Activated naive CD8-positive, alpha-beta T cell (primary cell): ENCODE results near the gene NKIRAS1.
"Not testable (repeated sequence)": the region's sequence is repeated elsewhere in the genome, so short reads cannot be mapped to it uniquely, and the experiment has no call there.

Experiments used
- H3K27ac Mint-ChIP-seq: one replicate; pipeline ENCODE4 v1.8.0; 2021; ENCODE audit warnings: mixed read lengths
- H3K27me3 Mint-ChIP-seq: one replicate; pipeline ENCODE4 v1.8.0; 2021; ENCODE audit warnings: mixed read lengths
- H3K36me3 Mint-ChIP-seq: one replicate; pipeline ENCODE4 v1.8.0; 2021; ENCODE audit warnings: mixed read lengths
- H3K4me1 Mint-ChIP-seq: one replicate; pipeline ENCODE4 v1.8.0; 2021; ENCODE audit warnings: low read depth, mixed read lengths
- H3K4me3 Mint-ChIP-seq: one replicate; pipeline ENCODE4 v1.8.0; 2021; ENCODE audit warnings: mild to moderate bottlenecking, mixed read lengths
- H3K9me3 Mint-ChIP-seq: one replicate; pipeline ENCODE4 v1.8.0; 2021; ENCODE audit warnings: low read depth, mixed read lengths

NKIRAS1 gene

DNA sequence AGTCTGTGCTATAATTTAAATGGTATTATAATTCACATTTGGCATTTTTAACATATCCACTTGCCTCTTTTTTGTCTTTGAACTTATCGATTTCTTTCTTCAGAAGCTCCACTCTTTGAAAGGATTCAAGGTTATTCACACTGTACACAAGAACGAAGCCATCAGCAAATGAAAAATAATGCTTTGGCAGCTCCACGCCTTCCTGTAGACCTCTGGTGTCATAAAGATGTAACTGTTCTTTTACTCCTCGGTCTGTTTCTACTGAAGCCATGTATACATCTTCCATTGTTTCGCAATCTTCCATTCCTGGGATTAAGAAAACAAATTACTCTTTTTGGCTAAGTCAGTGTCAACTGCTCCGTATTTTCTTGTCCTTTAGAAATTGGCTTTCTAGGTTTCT, 16.0 kb downstream of the NKIRAS1 start:
- H3K9me3 Mint-ChIP-seq, result no peaks in the 10 kb centered on the region

DNA sequence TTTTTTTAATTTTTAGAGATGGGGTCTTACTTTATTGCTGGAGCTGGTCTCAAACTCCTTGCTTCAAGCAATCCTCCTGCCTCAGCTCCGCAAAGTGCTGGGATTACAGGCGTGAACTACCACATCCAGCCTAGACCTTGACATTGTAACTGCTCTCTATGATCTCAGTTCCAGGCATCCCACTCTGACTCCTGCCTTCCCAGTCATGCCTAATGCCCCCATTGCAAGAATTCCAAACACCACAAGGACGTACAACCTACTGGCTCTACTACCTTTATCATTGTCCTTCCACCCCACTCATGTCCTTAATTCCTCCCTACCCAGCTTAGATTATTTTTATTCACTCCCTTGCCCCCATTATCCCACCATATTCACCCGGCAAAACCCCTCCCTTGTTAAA, 21.6 kb downstream of the NKIRAS1 start:
- H3K9me3 Mint-ChIP-seq, result no peaks in the 10 kb centered on the region
- no peak overlapping the region for H3K4me3 Mint-ChIP-seq
- H3K4me1 Mint-ChIP-seq, result no peaks in the 10 kb centered on the region
- H3K27me3 Mint-ChIP-seq, result no peaks in the 10 kb centered on the region
- no peak overlapping the region for H3K27ac Mint-ChIP-seq
- peaks cover 15% of the 10 kb centered on the region for H3K36me3 Mint-ChIP-seq

More for the DNA sequence above, 16.0 kb downstream of the NKIRAS1 start:
- H3K4me1 Mint-ChIP-seq, result no peaks in the 10 kb centered on the region
- no peak overlapping the region for H3K27ac Mint-ChIP-seq
- H3K36me3 Mint-ChIP-seq, result peaks cover 31% of the 10 kb centered on the region
- H3K4me3 Mint-ChIP-seq, result no peak overlapping the region
- no peaks in the 10 kb centered on the region for H3K27me3 Mint-ChIP-seq

- Mint-ChIP-seq H3K4me1 (no peaks in the 10 kb centered on the region), H3K4me3 (no peak overlapping the region), H3K27me3 (no peaks in the 10 kb centered on the region), H3K9me3 (no peaks in the 10 kb centered on the region), H3K36me3 (peaks cover 12% of the 10 kb centered on the region), H3K27ac (no peak overlapping the region)
These were observed 22.3 kb downstream of the NKIRAS1 start for GRCh38 chr3:23894254-23895061.

- Mint-ChIP-seq H3K4me1 (no peaks in the 10 kb centered on the region), H3K9me3 (no peaks in the 10 kb centered on the region), H3K27ac (no peak overlapping the region), H3K36me3 (peaks cover 2% of the 10 kb centered on the region), H3K4me3 (no peak overlapping the region), H3K27me3 (no peaks in the 10 kb centered on the region)
These were observed 26.8 kb downstream of the NKIRAS1 start for GRCh38 chr3:23889950-23890349.

GRCh38 chr3:23889386-23889785, 27.4 kb downstream of the NKIRAS1 start:
- no peaks in the 10 kb centered on the region for H3K27me3 Mint-ChIP-seq
- H3K4me3 Mint-ChIP-seq, result no peak overlapping the region
- H3K27ac Mint-ChIP-seq, result peak overlapping the region; percentile 58
- H3K4me1 Mint-ChIP-seq, result no peaks in the 10 kb centered on the region
- H3K36me3 Mint-ChIP-seq, result peaks cover 2% of the 10 kb centered on the region
- no peaks in the 10 kb centered on the region for H3K9me3 Mint-ChIP-seq

- Mint-ChIP-seq H3K36me3 (peaks cover 2% of the 10 kb centered on the region), H3K27ac (no peak overlapping the region), H3K4me1 (no peaks in the 10 kb centered on the region), H3K27me3 (no peaks in the 10 kb centered on the region), H3K9me3 (no peaks in the 10 kb centered on the region), H3K4me3 (no peak overlapping the region)
These were observed 28.1 kb downstream of the NKIRAS1 start for GRCh38 chr3:23888617-23889228.

GRCh38 chr3:23886311-23886710, 30.5 kb downstream of the NKIRAS1 start:
- no peaks in the 10 kb centered on the region for H3K9me3 Mint-ChIP-seq
- H3K27ac Mint-ChIP-seq, result peak overlapping the region; percentile 81
- peaks cover 8% of the 10 kb centered on the region for H3K4me1 Mint-ChIP-seq
- no peak overlapping the region for H3K4me3 Mint-ChIP-seq
- no peaks in the 10 kb centered on the region for H3K27me3 Mint-ChIP-seq
- H3K36me3 Mint-ChIP-seq, result peaks cover 3% of the 10 kb centered on the region

DNA sequence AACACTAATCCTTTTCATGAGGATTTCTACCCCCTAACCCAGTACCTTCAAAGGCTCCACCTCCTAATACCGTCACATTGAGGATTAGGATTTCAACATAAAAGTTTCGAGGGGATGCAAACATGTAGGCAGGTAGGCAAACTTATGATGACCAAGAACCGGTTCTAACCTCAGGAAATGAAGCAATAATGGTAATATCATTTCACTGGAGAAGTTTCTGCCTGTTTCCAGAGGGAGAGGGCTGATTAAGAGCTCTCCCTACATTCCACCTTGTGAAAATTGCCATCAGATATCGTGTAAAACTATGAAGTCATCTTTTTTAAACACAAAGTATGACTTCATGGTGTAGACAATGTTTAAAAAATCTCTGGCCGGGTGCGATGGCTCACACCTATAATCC, 31.6 kb downstream of the NKIRAS1 start:
- peaks cover 17% of the 10 kb centered on the region for H3K4me1 Mint-ChIP-seq
- H3K27ac Mint-ChIP-seq, result no peak overlapping the region

GRCh38 chr3:23884481-23884880, 32.3 kb downstream of the NKIRAS1 start:
- no peak overlapping the region for H3K27ac Mint-ChIP-seq
- H3K9me3 Mint-ChIP-seq, result no peaks in the 10 kb centered on the region
- H3K27me3 Mint-ChIP-seq, result no peaks in the 10 kb centered on the region
- H3K4me3 Mint-ChIP-seq, result no peak overlapping the region
- H3K4me1 Mint-ChIP-seq, result peaks cover 21% of the 10 kb centered on the region
- peaks cover 4% of the 10 kb centered on the region for H3K36me3 Mint-ChIP-seq

More for the DNA sequence above, 31.6 kb downstream of the NKIRAS1 start:
- no peak overlapping the region for H3K4me3 Mint-ChIP-seq
- no peaks in the 10 kb centered on the region for H3K27me3 Mint-ChIP-seq
- no peaks in the 10 kb centered on the region for H3K9me3 Mint-ChIP-seq
- H3K36me3 Mint-ChIP-seq, result peaks cover 4% of the 10 kb centered on the region

GRCh38 chr3:23882487-23882918, 34.3 kb downstream of the NKIRAS1 start:
- H3K4me1 Mint-ChIP-seq, result peaks cover 28% of the 10 kb centered on the region
- no peak overlapping the region for H3K27ac Mint-ChIP-seq
- no peaks in the 10 kb centered on the region for H3K27me3 Mint-ChIP-seq
- no peak overlapping the region for H3K4me3 Mint-ChIP-seq
- H3K36me3 Mint-ChIP-seq, result peaks cover 2% of the 10 kb centered on the region
- H3K9me3 Mint-ChIP-seq, result no peaks in the 10 kb centered on the region

GRCh38 chr3:23881993-23882392, 34.8 kb downstream of the NKIRAS1 start:
- H3K4me3 Mint-ChIP-seq, result peak overlapping the region; percentile 55
- not testable (repeated sequence) for H3K27me3 Mint-ChIP-seq, H3K27ac Mint-ChIP-seq, H3K36me3 Mint-ChIP-seq, H3K9me3 Mint-ChIP-seq
- peaks cover 30% of the 10 kb centered on the region for H3K4me1 Mint-ChIP-seq

DNA sequence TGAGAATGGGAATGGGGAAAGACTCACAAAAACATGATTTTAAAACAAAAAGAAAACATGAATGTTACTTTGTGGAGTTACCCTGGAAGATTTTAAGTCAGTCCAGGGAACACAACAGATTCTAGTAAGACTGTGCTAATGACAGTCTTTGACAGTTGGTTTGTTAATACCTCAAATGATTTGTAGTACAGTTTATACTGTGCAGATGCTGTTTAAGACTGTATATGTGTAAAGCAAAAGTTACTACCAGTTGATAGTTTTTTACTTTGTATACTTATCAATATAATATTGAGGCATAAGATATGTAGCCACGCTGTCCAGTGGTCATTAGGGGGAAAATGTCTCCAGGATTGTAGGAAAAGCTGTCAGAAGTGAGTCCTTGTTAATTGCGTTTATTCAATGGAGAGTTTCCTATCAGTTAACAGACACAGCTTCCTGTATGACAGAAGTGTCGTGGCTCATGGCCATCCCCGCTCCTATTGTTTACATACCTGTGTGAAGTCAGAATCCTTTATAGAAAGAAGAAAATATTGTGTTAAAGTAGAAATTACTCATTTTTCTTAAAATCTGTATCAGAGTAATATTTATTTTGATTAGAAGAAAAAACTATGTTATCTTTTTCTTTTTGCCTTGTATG, 36.0 kb downstream of the NKIRAS1 start:
- H3K36me3 Mint-ChIP-seq, result peaks cover 2% of the 10 kb centered on the region
- H3K27ac Mint-ChIP-seq, result no peak overlapping the region

GRCh38 chr3:23879485-23879884, 37.3 kb downstream of the NKIRAS1 start:
- H3K9me3 Mint-ChIP-seq, result no peaks in the 10 kb centered on the region
- H3K4me3 Mint-ChIP-seq, result no peak overlapping the region
- no peaks in the 10 kb centered on the region for H3K27me3 Mint-ChIP-seq
- H3K4me1 Mint-ChIP-seq, result peaks cover 41% of the 10 kb centered on the region
- peaks cover 2% of the 10 kb centered on the region for H3K36me3 Mint-ChIP-seq
- no peak overlapping the region for H3K27ac Mint-ChIP-seq

More for the DNA sequence above, 36.0 kb downstream of the NKIRAS1 start:
- Mint-ChIP-seq H3K4me1 (peaks cover 38% of the 10 kb centered on the region), H3K4me3 (peak overlapping the region; percentile 14), H3K9me3 (no peaks in the 10 kb centered on the region), H3K27me3 (no peaks in the 10 kb centered on the region)

DNA sequence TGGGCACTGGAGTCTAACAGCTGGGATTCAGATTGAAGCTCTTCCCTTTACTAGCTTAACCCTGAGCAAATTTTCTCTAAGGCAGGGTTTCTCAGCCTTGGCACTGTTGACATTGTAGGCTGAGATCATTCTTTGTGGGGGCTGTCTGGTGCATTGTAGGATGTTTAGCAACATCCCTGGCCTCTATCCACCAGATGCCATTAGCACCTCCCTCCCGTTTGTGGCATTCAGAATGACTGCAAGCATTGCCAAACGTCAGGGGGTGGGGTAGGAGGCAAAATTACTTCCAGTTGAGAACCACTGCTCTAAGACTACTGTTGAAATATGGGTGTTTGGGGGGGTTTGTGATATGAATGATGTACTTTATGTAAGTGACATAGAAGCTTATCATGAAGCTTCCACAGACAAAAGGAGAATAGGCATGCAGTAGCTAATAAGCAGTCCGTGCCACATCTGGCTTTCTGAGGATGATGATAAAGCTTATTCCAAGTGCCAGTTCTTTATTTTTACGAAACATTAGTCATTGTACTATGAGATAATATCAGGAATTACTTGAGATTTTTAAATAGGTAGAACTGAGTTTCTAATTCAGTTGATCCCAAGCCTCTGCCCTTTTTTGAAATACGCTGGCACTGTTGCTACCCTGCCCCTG, 39.3 kb downstream of the NKIRAS1 start:
- no peaks in the 10 kb centered on the region for H3K9me3 Mint-ChIP-seq
- peaks cover 41% of the 10 kb centered on the region for H3K4me1 Mint-ChIP-seq
- no peaks in the 10 kb centered on the region for H3K27me3 Mint-ChIP-seq
- H3K4me3 Mint-ChIP-seq, result no peak overlapping the region
- H3K36me3 Mint-ChIP-seq, result peaks cover 2% of the 10 kb centered on the region
- no peak overlapping the region for H3K27ac Mint-ChIP-seq

DNA sequence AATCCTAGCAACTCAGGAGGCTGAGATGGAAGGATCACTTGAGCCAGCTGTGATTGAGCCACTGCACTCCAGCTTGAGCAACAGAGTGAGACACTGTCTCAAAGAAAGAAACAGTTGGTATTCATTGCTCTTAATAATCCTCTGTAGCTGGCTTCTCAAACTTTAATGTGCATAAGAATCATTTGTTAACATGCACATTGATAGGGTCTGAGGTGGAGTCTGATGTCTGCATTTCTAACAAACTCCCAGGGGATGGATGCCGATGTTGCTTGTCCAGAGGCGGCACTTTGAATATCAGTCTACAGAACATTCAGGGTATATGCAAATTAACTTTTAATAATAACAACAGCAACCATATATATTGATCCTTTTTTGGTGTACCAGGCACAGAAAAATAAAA, 39.9 kb downstream of the NKIRAS1 start:
- H3K27me3 Mint-ChIP-seq, result no peaks in the 10 kb centered on the region
- no peak overlapping the region for H3K27ac Mint-ChIP-seq
- H3K9me3 Mint-ChIP-seq, result no peaks in the 10 kb centered on the region
- H3K4me1 Mint-ChIP-seq, result peaks cover 39% of the 10 kb centered on the region
- no peak overlapping the region for H3K4me3 Mint-ChIP-seq
- H3K36me3 Mint-ChIP-seq, result peaks cover 2% of the 10 kb centered on the region
